Measurements from ENCODE around the gene HOXA3.

GRCh38 chr7:27121684-27122076 is 30.7 kb downstream of the HOXA3 start:
- TF ChIP-seq, protein P1, sequence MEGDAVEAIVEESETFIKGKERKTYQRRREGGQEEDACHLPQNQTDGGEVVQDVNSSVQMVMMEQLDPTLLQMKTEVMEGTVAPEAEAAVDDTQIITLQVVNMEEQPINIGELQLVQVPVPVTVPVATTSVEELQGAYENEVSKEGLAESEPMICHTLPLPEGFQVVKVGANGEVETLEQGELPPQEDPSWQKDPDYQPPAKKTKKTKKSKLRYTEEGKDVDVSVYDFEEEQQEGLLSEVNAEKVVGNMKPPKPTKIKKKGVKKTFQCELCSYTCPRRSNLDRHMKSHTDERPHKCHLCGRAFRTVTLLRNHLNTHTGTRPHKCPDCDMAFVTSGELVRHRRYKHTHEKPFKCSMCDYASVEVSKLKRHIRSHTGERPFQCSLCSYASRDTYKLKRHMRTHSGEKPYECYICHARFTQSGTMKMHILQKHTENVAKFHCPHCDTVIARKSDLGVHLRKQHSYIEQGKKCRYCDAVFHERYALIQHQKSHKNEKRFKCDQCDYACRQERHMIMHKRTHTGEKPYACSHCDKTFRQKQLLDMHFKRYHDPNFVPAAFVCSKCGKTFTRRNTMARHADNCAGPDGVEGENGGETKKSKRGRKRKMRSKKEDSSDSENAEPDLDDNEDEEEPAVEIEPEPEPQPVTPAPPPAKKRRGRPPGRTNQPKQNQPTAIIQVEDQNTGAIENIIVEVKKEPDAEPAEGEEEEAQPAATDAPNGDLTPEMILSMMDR (IDR thresholded peaks at IDR 0.05; ENCODE audit: low read depth, low read length), result no peak
- TF ChIP-seq MYC (IDR thresholded peaks at IDR 0.05; ENCODE audit: low read depth, low read length), result no peak
- TF ChIP-seq POLR2A (IDR thresholded peaks at IDR 0.05; ENCODE audit: extremely low read depth, insufficient read length), result no peak
- no peak for TF ChIP-seq MAX (IDR thresholded peaks at IDR 0.05; ENCODE audit: low read depth, low read length)

Data from NB4 (cell line).